ENCODE measurements around the gene CWH43. TPM values are rescaled to one million over a fixed set of nuclear protein-coding genes. Genes with fewer than 3 reads are reported as not detected.

CWH43 gene
- total and polyA plus RNA-seq, 2 donors (not counting 3 experiments of a cell fraction or from before 2014, with no cell fraction given): not detected

DNA sequence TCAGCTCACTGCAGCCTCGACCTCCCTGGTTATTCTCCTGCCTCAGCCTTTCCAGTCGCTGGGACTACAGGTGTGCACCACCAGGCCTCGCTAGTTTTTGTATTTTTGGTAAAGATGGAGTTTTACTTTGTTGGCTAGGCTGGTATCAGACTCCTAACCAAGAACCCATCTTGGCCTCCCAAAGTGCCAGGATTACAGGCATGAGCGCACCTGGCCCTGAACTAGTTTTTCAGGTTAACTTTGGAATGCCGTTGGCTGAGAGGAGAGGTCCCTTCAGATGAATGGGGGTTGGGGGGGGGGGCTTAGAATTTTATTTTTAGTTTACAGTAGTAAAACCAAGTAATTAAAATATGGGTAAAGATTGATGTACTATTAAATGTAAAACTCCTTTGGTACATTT is 23.4 kb upstream of the CWH43 start:
- Histone ChIP-seq H3K27me3 (ENCODE audit: control insufficient read depth in 2 of 2, insufficient read depth in 2 of 2, low read length in 2 of 2) (peaks cover 4 to 9% of the 10 kb centered on the region in 2 experiments), H3K36me3 (ENCODE audit: control insufficient read depth in 2 of 2, extremely low read depth in 1 of 2, insufficient read depth in 2 of 2, low read length in 2 of 2) (no peaks in the 10 kb centered on the region), H4K20me1 (replicated peaks; ENCODE audit: control insufficient read depth, extremely low read depth, insufficient read depth, low read length) (no peaks in the 10 kb centered on the region), H3K9me1 (replicated peaks; ENCODE audit: control insufficient read depth, extremely low read depth, insufficient read depth, low read length) (no peaks in the 10 kb centered on the region), H3K4me3 (replicated peaks in 1 of 3; ENCODE audit: insufficient read depth in 1 of 3, low read depth in 1 of 3, low read length in 3 of 3) (no peak overlapping the region), H3K4me1 (ENCODE audit: control insufficient read depth, extremely low read depth, insufficient read depth, low read length) (no peaks in the 10 kb centered on the region), H3K79me2 (ENCODE audit: control insufficient read depth, insufficient read depth, low read length) (no peaks in the 10 kb centered on the region), H3K27ac (ENCODE audit: insufficient read depth, low read depth, low read length) (no peak overlapping the region), H2AFZ (ENCODE audit: low read depth, low read length) (no peak overlapping the region), H3K9ac (replicated peaks; ENCODE audit: extremely low read depth, insufficient read depth, low read length) (no peak overlapping the region), H3K9me3 (replicated peaks; ENCODE audit: control insufficient read depth, insufficient read depth, low read length) (no peaks in the 10 kb centered on the region), H3K4me2 (ENCODE audit: insufficient read depth, low read length) (no peak overlapping the region)
- no peak for TF ChIP-seq MYC (IDR thresholded peaks at IDR 0.05; ENCODE audit: low read depth, low read length)
- no peak for TF ChIP-seq POLR2A (IDR thresholded peaks at IDR 0.05; ENCODE audit: low read depth, low read length)
- TF ChIP-seq JUN (IDR thresholded peaks at IDR 0.05; ENCODE audit: borderline replicate concordance, insufficient read depth, insufficient read length, low read depth): no peak
- no peak for TF ChIP-seq GATA2 (IDR thresholded peaks at IDR 0.05; ENCODE audit: insufficient read depth, insufficient read length, low read depth, low read length)
- no peak for TF ChIP-seq FOS (IDR thresholded peaks at IDR 0.05; ENCODE audit: borderline replicate concordance, insufficient read depth, low read length)
- no peak for TF ChIP-seq EZH2 (IDR thresholded peaks at IDR 0.05; ENCODE audit: borderline replicate concordance, low read depth, low read length, severe bottlenecking)
- TF ChIP-seq, protein P1, sequence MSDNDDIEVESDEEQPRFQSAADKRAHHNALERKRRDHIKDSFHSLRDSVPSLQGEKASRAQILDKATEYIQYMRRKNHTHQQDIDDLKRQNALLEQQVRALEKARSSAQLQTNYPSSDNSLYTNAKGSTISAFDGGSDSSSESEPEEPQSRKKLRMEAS (IDR thresholded peaks at IDR 0.05; ENCODE audit: insufficient read depth, insufficient read length): no peak
- TF ChIP-seq, protein P2, sequence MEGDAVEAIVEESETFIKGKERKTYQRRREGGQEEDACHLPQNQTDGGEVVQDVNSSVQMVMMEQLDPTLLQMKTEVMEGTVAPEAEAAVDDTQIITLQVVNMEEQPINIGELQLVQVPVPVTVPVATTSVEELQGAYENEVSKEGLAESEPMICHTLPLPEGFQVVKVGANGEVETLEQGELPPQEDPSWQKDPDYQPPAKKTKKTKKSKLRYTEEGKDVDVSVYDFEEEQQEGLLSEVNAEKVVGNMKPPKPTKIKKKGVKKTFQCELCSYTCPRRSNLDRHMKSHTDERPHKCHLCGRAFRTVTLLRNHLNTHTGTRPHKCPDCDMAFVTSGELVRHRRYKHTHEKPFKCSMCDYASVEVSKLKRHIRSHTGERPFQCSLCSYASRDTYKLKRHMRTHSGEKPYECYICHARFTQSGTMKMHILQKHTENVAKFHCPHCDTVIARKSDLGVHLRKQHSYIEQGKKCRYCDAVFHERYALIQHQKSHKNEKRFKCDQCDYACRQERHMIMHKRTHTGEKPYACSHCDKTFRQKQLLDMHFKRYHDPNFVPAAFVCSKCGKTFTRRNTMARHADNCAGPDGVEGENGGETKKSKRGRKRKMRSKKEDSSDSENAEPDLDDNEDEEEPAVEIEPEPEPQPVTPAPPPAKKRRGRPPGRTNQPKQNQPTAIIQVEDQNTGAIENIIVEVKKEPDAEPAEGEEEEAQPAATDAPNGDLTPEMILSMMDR (IDR thresholded peaks at IDR 0.05; ENCODE audit: extremely low read depth in 1 of 2, insufficient read depth in 1 of 2, low read depth in 1 of 2, low read length in 2 of 2): no peak
- TF ChIP-seq POLR2AphosphoS5 (IDR thresholded peaks at IDR 0.05; ENCODE audit: insufficient read depth, low read depth, low read length): no peak
- ChIA-PET POLR2A (interaction anchor here (0.5 kb wide), 1 partner anchor 587 kb away, joined by 4 read pairs; no protein-coding TSS in a partner anchor), CTCF (interaction anchor here (0.7 to 3.8 kb wide), 4 partner anchors 184 to 405 kb away, joined by 3 to 34 read pairs (median 4); no protein-coding TSS in a partner anchor)
- dilution Hi-C loops (cut with MboI; ENCODE audit: extremely low pct_ligation_motif_present, low sequenced_read_pairs): loop anchor here (25.0 kb wide), 1 partner anchor 125 kb away; the partner anchor contains the start of gene OCIAD1
- FAIRE-seq: no peak
- BruUV-seq (replicated peaks): no TSS peak
- DNase-seq (ENCODE audit: low read depth, low spot score): no peak
- intact Hi-C loops (cut with micrococcal nuclease): loop anchor here (1.0 to 2.0 kb wide), 7 partner anchors 56 to 517 kb away; partner anchors contain the start of genes FRYL, OCIAD1 and OCIAD2
